Measurements from ENCODE around the gene PDE6A.

PDE6A gene

GRCh38 chr5:149931992-149932436, 12.6 kb downstream of the PDE6A start:
- H3K79me2 ChIP-seq (ENCODE audit: low read length) = no peaks in the 10 kb centered on the region
- no peaks in the 10 kb centered on the region for H3K9me3 ChIP-seq (ENCODE audit: insufficient read depth, low read length)
- no peaks in the 10 kb centered on the region for H3K36me3 ChIP-seq (replicated peaks; ENCODE audit: low read depth, low read length)
- no peak overlapping the region for H2AFZ ChIP-seq (ENCODE audit: low read depth, low read length)
- H3K27me3 ChIP-seq (ENCODE audit: low read depth, low read length) = no peaks in the 10 kb centered on the region
- H3K27ac ChIP-seq (ENCODE audit: low read length) = no peak overlapping the region
- H3K4me1 ChIP-seq (ENCODE audit: low read length) = no peaks in the 10 kb centered on the region
- no peak overlapping the region for H3K4me2 ChIP-seq (ENCODE audit: low read length)
- TF ChIP-seq CTCF (IDR thresholded peaks at IDR 0.05; ENCODE audit: low read depth, low read length) (no peak), EZH2phosphoT487 (IDR thresholded peaks at IDR 0.05; ENCODE audit: low read depth) (no peak)
- no peak overlapping the region for H3K4me3 ChIP-seq (ENCODE audit: low read length)
- no peak overlapping the region for H3K9ac ChIP-seq (ENCODE audit: low read length)
- H4K20me1 ChIP-seq (ENCODE audit: insufficient read depth, low read length) = no peaks in the 10 kb centered on the region

- H3K27me3 ChIP-seq (ENCODE audit: low read depth, low read length) = no peaks in the 10 kb centered on the region
- no peaks in the 10 kb centered on the region for H3K4me1 ChIP-seq (ENCODE audit: low read length)
- no peak overlapping the region for H3K9ac ChIP-seq (ENCODE audit: low read length)
- H3K79me2 ChIP-seq (ENCODE audit: low read length) = no peaks in the 10 kb centered on the region
- TF ChIP-seq CTCF (IDR thresholded peaks at IDR 0.05; ENCODE audit: low read depth, low read length) (no peak), EZH2phosphoT487 (IDR thresholded peaks at IDR 0.05; ENCODE audit: low read depth) (no peak)
- H4K20me1 ChIP-seq (ENCODE audit: insufficient read depth, low read length) = no peaks in the 10 kb centered on the region
- no peak overlapping the region for H2AFZ ChIP-seq (ENCODE audit: low read depth, low read length)
- no peak overlapping the region for H3K4me2 ChIP-seq (ENCODE audit: low read length)
- H3K27ac ChIP-seq (ENCODE audit: low read length) = no peak overlapping the region
- no peaks in the 10 kb centered on the region for H3K9me3 ChIP-seq (ENCODE audit: insufficient read depth, low read length)
- no peak overlapping the region for H3K4me3 ChIP-seq (ENCODE audit: low read length)
- no peaks in the 10 kb centered on the region for H3K36me3 ChIP-seq (replicated peaks; ENCODE audit: low read depth, low read length)
Observed at GRCh38 chr5:149930749-149931574, 13.6 kb downstream of the PDE6A start.

GRCh38 chr5:149930043-149930748, 14.4 kb downstream of the PDE6A start:
- no peak overlapping the region for H3K9ac ChIP-seq (ENCODE audit: low read length)
- H2AFZ ChIP-seq (ENCODE audit: low read depth, low read length) = no peak overlapping the region
- H3K4me3 ChIP-seq (ENCODE audit: low read length) = no peak overlapping the region

More at GRCh38 chr5:149930043-149930748, 14.4 kb downstream of the PDE6A start:
- no peaks in the 10 kb centered on the region for H4K20me1 ChIP-seq (ENCODE audit: insufficient read depth, low read length)
- no peak overlapping the region for H3K4me2 ChIP-seq (ENCODE audit: low read length)
- no peaks in the 10 kb centered on the region for H3K27me3 ChIP-seq (ENCODE audit: low read depth, low read length)
- H3K9me3 ChIP-seq (ENCODE audit: insufficient read depth, low read length) = no peaks in the 10 kb centered on the region
- H3K79me2 ChIP-seq (ENCODE audit: low read length) = no peaks in the 10 kb centered on the region
- TF ChIP-seq EZH2phosphoT487 (IDR thresholded peaks at IDR 0.05; ENCODE audit: low read depth) = no peak
- no peak for TF ChIP-seq CTCF (IDR thresholded peaks at IDR 0.05; ENCODE audit: low read depth, low read length)
- H3K36me3 ChIP-seq (replicated peaks; ENCODE audit: low read depth, low read length) = no peaks in the 10 kb centered on the region
- H3K4me1 ChIP-seq (ENCODE audit: low read length) = no peaks in the 10 kb centered on the region
- H3K27ac ChIP-seq (ENCODE audit: low read length) = no peak overlapping the region
